Endothelial cell of umbilical vein (primary cell): Measurements from ENCODE around the gene CCDC57. TPM values are rescaled to one million over a fixed set of nuclear protein-coding genes. Genes with fewer than 3 reads are reported as not detected.

Experiments
- BruUV-seq: library from RNA; stranded (reverse); fragments of 400-500 nt; replicated peaks from 2 replicates; lab custom pipeline; 2021; lab: Mats Ljungman, UMichigan
- CTCF ChIA-PET: fragments of 300-600, 350-600 bp; sonication (Branson Sonifier 250); formaldehyde crosslinking; loops from one replicate; lab custom pipeline; 2021; ENCODE audit warnings: antibody characterized with exemption, inconsistent platforms; lab: Charles Lee
- POLR2A ChIA-PET: fragments of 300-600, 350-600 bp; sonication (Branson Sonifier 250); formaldehyde crosslinking; loops from one replicate; lab custom pipeline; 2021; ENCODE audit warnings: antibody characterized with exemption, inconsistent platforms; lab: Charles Lee
- DNase-seq: peaks from one replicate; pipeline ENCODE4 v3.0.0-alpha.2; 2011; ENCODE audit warnings: low read depth, low spot score
- FAIRE-seq: peaks from 2 replicates; lab custom pipeline; 2011; peaks lifted over from hg19 to GRCh38; lab: Jason Lieb, UNC
- H2AFZ ChIP-seq: 2 replicates; pipeline ENCODE4 v1.6.0; 2012; ENCODE audit warnings: low read depth, low read length, control low read depth, inconsistent platforms
- H3K27ac ChIP-seq: 2 replicates; pipeline ENCODE4 v1.5.1; 2011; ENCODE audit warnings: low read depth, mild to moderate bottlenecking, control low read depth, low read length, moderate library complexity; ENCODE audit not compliant: insufficient read depth
- H3K27me3 ChIP-seq, 2 experiments: 2 replicates each; pipeline versions ENCODE4 v1.6.0 to v1.6.1; 2011; ENCODE audit warnings: low read length in 2 of 2, mixed read lengths in 1 of 2; ENCODE audit not compliant: control insufficient read depth in 2 of 2, insufficient read depth in 2 of 2
- H3K36me3 ChIP-seq, 2 experiments: 2 replicates in 1 of 2; 3 replicates in 1 of 2; pipeline ENCODE4 v1.5.1; 2011; ENCODE audit warnings: low read length in 2 of 2, mild to moderate bottlenecking in 1 of 2, moderate library complexity in 1 of 2; ENCODE audit not compliant: control insufficient read depth in 2 of 2, insufficient read depth in 2 of 2; ENCODE audit errors: extremely low read depth in 1 of 2
- H3K4me1 ChIP-seq: 3 replicates; pipeline ENCODE4 v1.5.1; 2011; ENCODE audit warnings: mild to moderate bottlenecking, low read length; ENCODE audit not compliant: control insufficient read depth, insufficient read depth; ENCODE audit errors: extremely low read depth
- H3K4me2 ChIP-seq: 2 replicates; pipeline ENCODE4 v1.6.1; 2011; ENCODE audit warnings: low read length, control low read depth, mixed read lengths; ENCODE audit not compliant: insufficient read depth
- H3K4me3 ChIP-seq, 3 experiments: fragments of 200-600 bp in 1 of 3; sonication (generic), shearing (Covaris generic) in 1 of 3; replicated peaks in 1 of 3; 2 replicates each; pipeline ENCODE4 v1.5.1; 2011 to 2016; ENCODE audit warnings: control low read depth in 3 of 3, low read length in 3 of 3, mild to moderate bottlenecking in 2 of 3, inconsistent platforms in 1 of 3, low read depth in 1 of 3, moderate library complexity in 1 of 3; ENCODE audit not compliant: insufficient read depth in 1 of 3
- H3K79me2 ChIP-seq: 2 replicates; pipeline ENCODE4 v1.6.0; 2012; ENCODE audit warnings: low read length, inconsistent platforms; ENCODE audit not compliant: control insufficient read depth, insufficient read depth
- H3K9ac ChIP-seq: replicated peaks from 2 replicates; pipeline ENCODE3; 2011; ENCODE audit warnings: low read length, control low read depth; ENCODE audit not compliant: insufficient read depth; ENCODE audit errors: extremely low read depth
- H3K9me1 ChIP-seq: replicated peaks from 3 replicates; pipeline ENCODE4 v1.6.0; 2011; ENCODE audit warnings: mild to moderate bottlenecking, low read length; ENCODE audit not compliant: control insufficient read depth, insufficient read depth; ENCODE audit errors: extremely low read depth
- H3K9me3 ChIP-seq: replicated peaks from 2 replicates; pipeline ENCODE4 v1.5.1; 2012; ENCODE audit warnings: low read length, inconsistent platforms; ENCODE audit not compliant: control insufficient read depth, insufficient read depth
- H4K20me1 ChIP-seq: replicated peaks from 2 replicates; pipeline ENCODE3; 2011; ENCODE audit warnings: mild to moderate bottlenecking, low read length; ENCODE audit not compliant: control insufficient read depth, insufficient read depth; ENCODE audit errors: extremely low read depth
- EZH2 ChIP-seq: IDR thresholded peaks from 2 replicates; pipeline ENCODE4 v1.6.1; 2012; ENCODE audit warnings: borderline replicate concordance, low read depth, mild to moderate bottlenecking, moderate library complexity, low read length, inconsistent platforms; ENCODE audit not compliant: severe bottlenecking
- FOS ChIP-seq: IDR thresholded peaks from 2 replicates; pipeline ENCODE4 v1.6.1; 2011; ENCODE audit warnings: mild to moderate bottlenecking, low read length, moderate library complexity, borderline replicate concordance; ENCODE audit not compliant: insufficient read depth
- GATA2 ChIP-seq: IDR thresholded peaks from 2 replicates; pipeline ENCODE4 v1.7.0; 2011; ENCODE audit warnings: low read depth, mild to moderate bottlenecking, moderate library complexity, mixed read lengths, low read length; ENCODE audit not compliant: insufficient read length, insufficient read depth
- JUN ChIP-seq: IDR thresholded peaks from 2 replicates; pipeline ENCODE4 v1.6.1; 2011; ENCODE audit warnings: borderline replicate concordance, low read depth; ENCODE audit not compliant: insufficient read length, insufficient read depth
- MYC ChIP-seq: IDR thresholded peaks from one replicate; pipeline ENCODE4 v1.6.1; 2011; ENCODE audit warnings: mild to moderate bottlenecking, low read depth, low read length
- POLR2A ChIP-seq: IDR thresholded peaks from 2 replicates; pipeline ENCODE4 v1.6.1; 2012; ENCODE audit warnings: low read depth, mild to moderate bottlenecking, control low read depth, low read length
- POLR2AphosphoS5 ChIP-seq: IDR thresholded peaks from 2 replicates; pipeline ENCODE4 v1.6.1; 2012; ENCODE audit warnings: low read depth, mild to moderate bottlenecking, control low read depth, low read length, moderate library complexity; ENCODE audit not compliant: insufficient read depth
- dilution Hi-C: fragments of 300-500 bp; cut with MboI; formaldehyde crosslinking; loops from one replicate; pipeline ENCODE4 v1.15.0; 2019; ENCODE audit warnings: low sequenced_read_pairs; ENCODE audit not compliant: extremely low pct_ligation_motif_present
- intact Hi-C: fragments of 100-400 bp; cut with micrococcal nuclease; formaldehyde crosslinking; loops from one replicate; pipeline ENCODE4 v1.10.0; 2022
- polyA plus RNA-seq, 4 experiments: library from polyadenylated mRNA; depleted of rRNA in 3 of 4; stranded (reverse) in 3 of 4; unstranded in 1 of 4; fragments of >200 nt; gene quantifications; 2 replicates each; pipeline versions ENCODE4 v1.2.1 to v1.2.3, GENCODE V29; 2011 to 2012; ENCODE audit warnings: missing spikeins in 1 of 4
- total RNA-seq: library from RNA; stranded (reverse); gene quantifications from 2 replicates; pipeline ENCODE4 v1.2.3, GENCODE V29; 2021
- TF ChIP-seq, protein P1 (sequence below): IDR thresholded peaks from 2 replicates; pipeline ENCODE4 v1.6.1; 2011; ENCODE audit not compliant: insufficient read depth, insufficient read length
- TF ChIP-seq, protein P2 (sequence below), 2 donors: IDR thresholded peaks; 1 replicate in 1 of 2; 2 replicates in 1 of 2; pipeline ENCODE4 v1.5.1; 2011; ENCODE audit warnings: low read length in 2 of 2, mild to moderate bottlenecking in 2 of 2, moderate library complexity in 2 of 2, control low read depth in 1 of 2, inconsistent platforms in 1 of 2, low read depth in 1 of 2; ENCODE audit not compliant: insufficient read depth in 1 of 2; ENCODE audit errors: extremely low read depth in 1 of 2

CCDC57 gene
- total and polyA plus RNA-seq, 2 donors (not counting 3 experiments of a cell fraction or from before 2014, with no cell fraction given) = 18.6 to 31.6 TPM

DNA sequence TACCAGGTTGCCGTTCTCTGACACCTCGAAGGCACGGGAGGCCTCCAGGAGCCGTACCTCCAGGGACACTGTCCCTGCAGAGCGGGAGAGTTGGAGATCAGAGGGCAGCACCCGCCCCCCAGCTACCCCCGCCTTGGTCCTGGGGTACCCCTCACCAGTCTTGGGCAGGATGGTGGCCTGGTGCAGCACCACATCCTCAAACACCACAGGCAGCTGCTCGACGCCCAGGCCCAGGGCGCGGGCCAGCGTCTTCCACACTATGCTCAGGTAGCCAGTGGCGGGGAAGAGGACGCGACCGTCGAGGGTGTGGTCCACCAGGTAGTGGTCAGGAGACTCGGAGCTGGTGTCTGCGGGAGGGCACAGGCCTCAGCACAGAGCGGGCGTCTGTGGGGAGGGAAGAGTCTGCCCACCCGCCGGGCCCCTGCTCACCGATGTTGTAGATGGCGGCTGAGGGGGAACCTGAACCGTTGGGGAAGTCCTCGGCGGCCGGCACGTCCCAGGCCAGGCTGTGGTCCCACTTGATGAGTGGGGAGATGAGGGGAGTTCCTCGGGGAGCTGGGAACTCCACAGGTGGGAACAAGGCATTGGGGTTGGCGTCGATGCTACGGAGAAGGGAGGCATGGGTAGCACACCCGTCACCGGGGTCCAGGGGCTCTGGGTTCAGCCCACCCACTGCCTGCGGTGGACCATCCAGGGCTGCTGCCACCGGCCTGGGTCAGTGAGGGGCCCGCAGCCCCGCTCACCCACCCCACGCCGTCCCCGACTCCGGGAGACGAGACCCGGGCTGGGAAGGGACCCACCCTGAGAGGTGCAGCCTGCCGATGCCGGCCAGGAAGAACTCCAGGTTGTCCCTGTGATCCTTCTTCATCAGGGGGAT, 124.4 kb downstream of the CCDC57 start:
- BruUV-seq = TSS peak; percentile 11
- H3K79me2 ChIP-seq = peaks cover 16% of the 10 kb centered on the region
- no peaks in the 10 kb centered on the region for H3K9me3 ChIP-seq
- TF ChIP-seq POLR2AphosphoS5 (no peak), EZH2 (no peak), POLR2A (no peak), JUN (no peak), MYC (no peak), GATA2 (no peak), FOS (no peak)
- TF ChIP-seq, protein P1, sequence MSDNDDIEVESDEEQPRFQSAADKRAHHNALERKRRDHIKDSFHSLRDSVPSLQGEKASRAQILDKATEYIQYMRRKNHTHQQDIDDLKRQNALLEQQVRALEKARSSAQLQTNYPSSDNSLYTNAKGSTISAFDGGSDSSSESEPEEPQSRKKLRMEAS = no peak
- TF ChIP-seq, protein P2, sequence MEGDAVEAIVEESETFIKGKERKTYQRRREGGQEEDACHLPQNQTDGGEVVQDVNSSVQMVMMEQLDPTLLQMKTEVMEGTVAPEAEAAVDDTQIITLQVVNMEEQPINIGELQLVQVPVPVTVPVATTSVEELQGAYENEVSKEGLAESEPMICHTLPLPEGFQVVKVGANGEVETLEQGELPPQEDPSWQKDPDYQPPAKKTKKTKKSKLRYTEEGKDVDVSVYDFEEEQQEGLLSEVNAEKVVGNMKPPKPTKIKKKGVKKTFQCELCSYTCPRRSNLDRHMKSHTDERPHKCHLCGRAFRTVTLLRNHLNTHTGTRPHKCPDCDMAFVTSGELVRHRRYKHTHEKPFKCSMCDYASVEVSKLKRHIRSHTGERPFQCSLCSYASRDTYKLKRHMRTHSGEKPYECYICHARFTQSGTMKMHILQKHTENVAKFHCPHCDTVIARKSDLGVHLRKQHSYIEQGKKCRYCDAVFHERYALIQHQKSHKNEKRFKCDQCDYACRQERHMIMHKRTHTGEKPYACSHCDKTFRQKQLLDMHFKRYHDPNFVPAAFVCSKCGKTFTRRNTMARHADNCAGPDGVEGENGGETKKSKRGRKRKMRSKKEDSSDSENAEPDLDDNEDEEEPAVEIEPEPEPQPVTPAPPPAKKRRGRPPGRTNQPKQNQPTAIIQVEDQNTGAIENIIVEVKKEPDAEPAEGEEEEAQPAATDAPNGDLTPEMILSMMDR (IDR thresholded peaks at IDR 0.05; ENCODE audit: extremely low read depth in 1 of 2, insufficient read depth in 1 of 2, low read depth in 1 of 2, low read length in 2 of 2) = no peak
- dilution Hi-C loops (no loop called here), intact Hi-C loops (no loop called here)
- H3K4me2 ChIP-seq = no peak overlapping the region
- H3K27ac ChIP-seq = no peak overlapping the region
- FAIRE-seq (no peak), DNase-seq (no peak)
- peaks cover 38 to 82% of the 10 kb centered on the region in 2 experiments for H3K36me3 ChIP-seq
- no peaks in the 10 kb centered on the region for H4K20me1 ChIP-seq
- ChIA-PET CTCF (interaction anchor here (4.4 kb wide), 1 partner anchor 58 kb away, joined by 13 read pairs; the partner anchor contains the start of gene RAC3), POLR2A (interaction anchor here (1.2 kb wide), 1 partner anchor 10 kb away, joined by 4 read pairs; the partner anchor contains the start of gene FASN)
- H2AFZ ChIP-seq = no peak overlapping the region
- H3K4me3 ChIP-seq = no peak overlapping the region
- H3K9me1 ChIP-seq = no peaks in the 10 kb centered on the region
- H3K4me1 ChIP-seq = no peaks in the 10 kb centered on the region
- H3K27me3 ChIP-seq = no peaks in the 10 kb centered on the region
- no peak overlapping the region for H3K9ac ChIP-seq
